T-helper 1 cell treated with Interleukin-12 subunit alpha and Interleukin-12 subunit beta and Interleukin-4 antibody, amounts not matched to agents 30 μg/mL and 1 μg/mL, for 36 hours (primary cell): ENCODE results near the gene CEP63.

Experiments used
- H3K27ac Mint-ChIP-seq: one replicate; pipeline ENCODE4 v1.8.0; 2021; ENCODE audit warnings: mild to moderate bottlenecking, mixed read lengths
- H3K27me3 Mint-ChIP-seq: one replicate; pipeline ENCODE4 v1.8.0; 2021; ENCODE audit warnings: low read depth, mixed read lengths
- H3K36me3 Mint-ChIP-seq: one replicate; pipeline ENCODE4 v1.8.0; 2021; ENCODE audit warnings: low read depth, mixed read lengths
- H3K4me1 Mint-ChIP-seq: one replicate; pipeline ENCODE4 v1.8.0; 2021; ENCODE audit warnings: low read depth, mixed read lengths
- H3K4me3 Mint-ChIP-seq: one replicate; pipeline ENCODE4 v1.8.0; 2021; ENCODE audit warnings: mild to moderate bottlenecking, moderate library complexity, mixed read lengths
- H3K9me3 Mint-ChIP-seq: one replicate; pipeline ENCODE4 v1.8.0; 2021; ENCODE audit warnings: mixed read lengths

The CEP63 gene

DNA sequence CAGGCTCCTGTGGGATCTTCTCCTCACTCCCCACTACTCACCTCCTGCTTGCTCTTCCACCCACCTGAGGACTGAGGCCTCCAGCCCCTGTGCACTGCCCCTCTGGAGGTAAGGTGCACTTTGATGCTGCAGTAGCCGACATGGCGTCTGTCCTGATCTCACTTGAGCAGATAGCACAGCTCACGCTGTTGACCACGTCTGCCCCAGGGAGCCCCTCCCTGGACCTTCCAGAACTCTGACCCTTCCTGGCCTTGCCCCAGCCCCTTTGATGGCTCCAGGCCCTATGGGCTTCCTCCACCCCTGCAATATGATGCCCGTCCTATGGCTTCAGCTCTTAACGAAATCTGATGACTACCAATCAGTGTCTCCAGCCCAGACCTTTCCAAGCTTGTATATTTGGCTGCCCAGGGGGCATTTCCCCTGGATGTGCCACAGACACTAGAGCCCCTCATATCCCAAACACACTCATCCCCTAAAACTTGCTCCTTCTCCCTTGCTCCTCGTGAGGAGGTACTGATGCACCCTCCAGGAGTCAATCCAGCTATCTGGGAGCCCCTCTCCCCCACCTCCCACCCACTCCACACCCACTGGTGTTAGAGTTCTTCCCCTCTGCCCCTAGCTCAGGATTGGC lies 137.9 kb downstream of the CEP63 start:
- Mint-ChIP-seq H3K27ac (no peak overlapping the region), H3K27me3 (no peaks in the 10 kb centered on the region), H3K4me1 (no peaks in the 10 kb centered on the region), H3K9me3 (no peaks in the 10 kb centered on the region), H3K4me3 (no peak overlapping the region), H3K36me3 (no peaks in the 10 kb centered on the region)
